Sigmoid colon (tissue), 4 donors: ENCODE measurements around the gene MTF2.

Experiments
- CTCF ChIP-seq, 4 experiments: fragments of 450-650 bp in 3 of 4; fragments of 200-600 bp in 1 of 4; IDR thresholded peaks; one replicate each; pipeline ENCODE4 v1.5.1; 2016 to 2019; ENCODE audit warnings: antibody characterized with exemption in 4 of 4, mild to moderate bottlenecking in 3 of 4, moderate library complexity in 2 of 4
- EP300 ChIP-seq, 4 donors: sonication (generic); formaldehyde crosslinking; IDR thresholded peaks; one replicate each; pipeline ENCODE4 v1.6.1; 2017; ENCODE audit warnings: antibody characterized with exemption in 4 of 4
- POLR2A ChIP-seq, 2 donors: fragments of 450-650 bp; IDR thresholded peaks; one replicate each; pipeline ENCODE4 v1.6.1; 2016; ENCODE audit warnings: antibody characterized with exemption in 2 of 2, mild to moderate bottlenecking in 2 of 2, moderate library complexity in 2 of 2
- POLR2AphosphoS5 ChIP-seq, 4 donors: sonication (generic); formaldehyde crosslinking; IDR thresholded peaks; one replicate each; pipeline ENCODE4 v1.6.1; 2017; ENCODE audit warnings: antibody characterized with exemption in 4 of 4

DNA sequence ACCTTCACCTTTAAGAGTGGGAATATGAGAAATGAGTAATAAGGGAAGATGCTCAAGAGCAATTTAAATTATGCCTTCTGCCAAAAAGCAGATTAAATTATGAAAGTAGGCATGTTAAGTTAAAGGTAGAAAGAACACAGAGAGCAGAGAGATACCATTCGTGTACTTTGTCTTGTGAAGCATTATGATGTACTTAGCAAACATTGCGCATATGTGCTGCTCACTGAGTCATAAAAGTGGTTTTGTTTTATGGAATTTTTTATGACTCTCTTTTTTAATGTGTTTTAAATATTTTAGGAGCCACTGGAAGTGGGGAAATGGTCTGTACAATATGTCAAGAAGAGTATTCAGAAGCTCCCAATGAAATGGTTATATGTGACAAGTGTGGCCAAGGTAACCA, 35.3 kb downstream of the MTF2 start:
- TF ChIP-seq POLR2AphosphoS5 (IDR thresholded peaks at IDR 0.05) (no peak), EP300 (IDR thresholded peaks at IDR 0.05) (no peak), POLR2A (IDR thresholded peaks at IDR 0.05) (no peak), CTCF (IDR thresholded peaks at IDR 0.05) (no peak)
